Smooth muscle cell of the umbilical artery (primary cell): Measurements from ENCODE around the gene CREG2. TPM values are rescaled to one million over a fixed set of nuclear protein-coding genes. Genes with fewer than 3 reads are reported as not detected.

Experiments
- total RNA-seq: library from RNA; depleted of rRNA; stranded (reverse); fragments of >200 nt; gene quantifications from 2 replicates; pipeline ENCODE4 v1.2.3, GENCODE V29; 2014

Gene CREG2
- 0.30 and 0.46 TPM in 2 replicates for total RNA-seq

GRCh38 chr2:101387151-101387834 is at the start of gene CREG2:
Gene CREG2 (minus strand): TSS chr2:101387503. CDS start chr2:101387457, 46 bp downstream.

DNA sequence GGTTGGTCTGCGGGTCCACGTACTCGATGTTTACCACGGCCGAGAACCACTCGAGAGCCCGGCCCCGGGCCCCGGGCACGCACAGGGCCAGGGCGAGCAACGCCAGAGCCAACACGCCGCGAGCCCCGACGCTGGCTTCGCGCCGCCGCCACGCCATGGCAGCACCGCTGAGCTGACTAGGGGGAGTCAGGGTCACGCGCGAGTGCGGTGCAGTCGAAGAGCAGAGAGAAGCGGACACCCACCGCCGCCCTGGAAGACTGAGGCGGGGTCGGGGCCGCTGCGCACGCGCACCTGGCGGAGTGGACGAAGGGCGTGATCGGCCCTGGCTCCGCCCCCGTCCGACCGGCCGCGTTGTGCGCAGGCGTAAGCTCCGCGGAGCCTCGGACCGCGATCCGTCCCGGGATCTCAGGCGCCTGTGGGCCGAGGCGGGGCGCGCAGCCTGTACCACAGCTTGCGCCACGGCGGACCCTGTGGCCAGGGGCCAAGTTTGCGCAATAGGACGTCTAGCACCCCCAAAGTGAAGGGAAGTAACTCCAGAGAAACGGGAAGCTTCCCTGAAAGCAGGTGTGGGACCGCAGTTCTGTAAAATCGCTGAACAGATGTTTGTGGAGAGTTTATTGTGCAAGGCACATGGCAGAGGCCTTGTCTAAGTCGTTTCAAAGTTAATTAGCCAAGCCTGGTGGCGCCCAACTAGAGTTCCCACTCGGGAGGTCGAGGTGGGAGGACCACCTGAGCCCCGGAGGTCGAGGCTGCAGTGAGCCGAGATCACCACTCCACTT is 78.7 kb downstream of the CREG2 start, which contains the start of gene RNF149:
Gene RNF149 (minus strand): TSS at position 270 of the 779 bp plus-strand sequence. CDS start 113 bp downstream, at position 157.

Other genes starting within 250 kb of the CREG2 start
- gene TBC1D8, start 236.1 kb downstream of the CREG2 start, total RNA-seq: 0.30 and 0.32 TPM in 2 replicates
- gene CNOT11, start 134.6 kb downstream of the CREG2 start, total RNA-seq: 15.7 and 20.2 TPM in 2 replicates
- 43.0 and 49.9 TPM in 2 replicates for gene RNF149, start 78.8 kb downstream of the CREG2 start, total RNA-seq
- 3.3 and 21.0 TPM in 2 replicates for gene RFX8, start 87.6 kb upstream of the CREG2 start, total RNA-seq